Embryonic facial prominence (tissue), 1 donor: Measurements from ENCODE around the gene NANS.
"Not testable (repeated sequence)": the region's sequence is repeated elsewhere in the genome, so short reads cannot be mapped to it uniquely, and the experiment has no call there.

Experiments used
- DNase-seq: peaks from one replicate; pipeline ENCODE4 v3.0.0-alpha.2; 2016; ENCODE audit errors: extremely low spot score

Gene NANS

GRCh38 chr9:98076514-98076890, 20.0 kb downstream of the NANS start:
- not testable (repeated sequence) for DNase-seq

GRCh38 chr9:98078895-98079294, 22.4 kb downstream of the NANS start:
- DNase-seq, result no peak

GRCh38 chr9:98080326-98080725, 23.8 kb downstream of the NANS start:
- DNase-seq, result no peak

GRCh38 chr9:98080780-98081179, 24.2 kb downstream of the NANS start:
- DNase-seq, result no peak

- DNase-seq, result no peak
Observed at GRCh38 chr9:98081477-98082219, 25.1 kb downstream of the NANS start.

GRCh38 chr9:98083061-98083501, 26.5 kb downstream of the NANS start:
- DNase-seq, result no peak

GRCh38 chr9:98083566-98084183, 27.1 kb downstream of the NANS start:
- DNase-seq, result no peak

- no peak for DNase-seq
Observed at GRCh38 chr9:98084396-98084795, 27.9 kb downstream of the NANS start.

GRCh38 chr9:98085058-98085457, 28.5 kb downstream of the NANS start:
- no peak for DNase-seq

- DNase-seq, result no peak
Observed at GRCh38 chr9:98085944-98086343, 29.4 kb downstream of the NANS start.

- no peak for DNase-seq
Observed at GRCh38 chr9:98086461-98086860, 29.9 kb downstream of the NANS start.

- no peak for DNase-seq
Observed at GRCh38 chr9:98087420-98088354, 31.2 kb downstream of the NANS start.

- not testable (repeated sequence) for DNase-seq
Observed at GRCh38 chr9:98090674-98091073, 34.1 kb downstream of the NANS start.

- DNase-seq, result no peak
Observed at GRCh38 chr9:98091735-98092612, 35.4 kb downstream of the NANS start.

GRCh38 chr9:98092613-98092931, 36.0 kb downstream of the NANS start:
- DNase-seq, result no peak

- no peak for DNase-seq
Observed at GRCh38 chr9:98094316-98094715, 37.8 kb downstream of the NANS start.

- DNase-seq, result no peak
Observed at GRCh38 chr9:98094851-98095250, 38.3 kb downstream of the NANS start.

GRCh38 chr9:98095401-98095800, 38.9 kb downstream of the NANS start:
- no peak for DNase-seq

- no peak for DNase-seq
Observed at GRCh38 chr9:98096091-98096490, 39.6 kb downstream of the NANS start.

- DNase-seq, result no peak
Observed at GRCh38 chr9:98097836-98098235, 41.3 kb downstream of the NANS start.

- no peak for DNase-seq
Observed at GRCh38 chr9:98099346-98099745, 42.8 kb downstream of the NANS start.

- DNase-seq, result no peak
Observed at GRCh38 chr9:98099898-98100297, 43.4 kb downstream of the NANS start.
